CD4-positive, alpha-beta T cell treated with Interleukin-17A for 1 hour (primary cell): ENCODE data around the gene KIF14.
A peak's percentile ranks its signal among the peaks of the same experiment; 100 is the strongest.

Experiments
- DNase-seq: peaks from one replicate; pipeline ENCODE4 v3.0.0-alpha.2; 2020

KIF14 gene, protein sequence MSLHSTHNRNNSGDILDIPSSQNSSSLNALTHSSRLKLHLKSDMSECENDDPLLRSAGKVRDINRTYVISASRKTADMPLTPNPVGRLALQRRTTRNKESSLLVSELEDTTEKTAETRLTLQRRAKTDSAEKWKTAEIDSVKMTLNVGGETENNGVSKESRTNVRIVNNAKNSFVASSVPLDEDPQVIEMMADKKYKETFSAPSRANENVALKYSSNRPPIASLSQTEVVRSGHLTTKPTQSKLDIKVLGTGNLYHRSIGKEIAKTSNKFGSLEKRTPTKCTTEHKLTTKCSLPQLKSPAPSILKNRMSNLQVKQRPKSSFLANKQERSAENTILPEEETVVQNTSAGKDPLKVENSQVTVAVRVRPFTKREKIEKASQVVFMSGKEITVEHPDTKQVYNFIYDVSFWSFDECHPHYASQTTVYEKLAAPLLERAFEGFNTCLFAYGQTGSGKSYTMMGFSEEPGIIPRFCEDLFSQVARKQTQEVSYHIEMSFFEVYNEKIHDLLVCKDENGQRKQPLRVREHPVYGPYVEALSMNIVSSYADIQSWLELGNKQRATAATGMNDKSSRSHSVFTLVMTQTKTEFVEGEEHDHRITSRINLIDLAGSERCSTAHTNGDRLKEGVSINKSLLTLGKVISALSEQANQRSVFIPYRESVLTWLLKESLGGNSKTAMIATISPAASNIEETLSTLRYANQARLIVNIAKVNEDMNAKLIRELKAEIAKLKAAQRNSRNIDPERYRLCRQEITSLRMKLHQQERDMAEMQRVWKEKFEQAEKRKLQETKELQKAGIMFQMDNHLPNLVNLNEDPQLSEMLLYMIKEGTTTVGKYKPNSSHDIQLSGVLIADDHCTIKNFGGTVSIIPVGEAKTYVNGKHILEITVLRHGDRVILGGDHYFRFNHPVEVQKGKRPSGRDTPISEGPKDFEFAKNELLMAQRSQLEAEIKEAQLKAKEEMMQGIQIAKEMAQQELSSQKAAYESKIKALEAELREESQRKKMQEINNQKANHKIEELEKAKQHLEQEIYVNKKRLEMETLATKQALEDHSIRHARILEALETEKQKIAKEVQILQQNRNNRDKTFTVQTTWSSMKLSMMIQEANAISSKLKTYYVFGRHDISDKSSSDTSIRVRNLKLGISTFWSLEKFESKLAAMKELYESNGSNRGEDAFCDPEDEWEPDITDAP (N-terminal part only)

DNA sequence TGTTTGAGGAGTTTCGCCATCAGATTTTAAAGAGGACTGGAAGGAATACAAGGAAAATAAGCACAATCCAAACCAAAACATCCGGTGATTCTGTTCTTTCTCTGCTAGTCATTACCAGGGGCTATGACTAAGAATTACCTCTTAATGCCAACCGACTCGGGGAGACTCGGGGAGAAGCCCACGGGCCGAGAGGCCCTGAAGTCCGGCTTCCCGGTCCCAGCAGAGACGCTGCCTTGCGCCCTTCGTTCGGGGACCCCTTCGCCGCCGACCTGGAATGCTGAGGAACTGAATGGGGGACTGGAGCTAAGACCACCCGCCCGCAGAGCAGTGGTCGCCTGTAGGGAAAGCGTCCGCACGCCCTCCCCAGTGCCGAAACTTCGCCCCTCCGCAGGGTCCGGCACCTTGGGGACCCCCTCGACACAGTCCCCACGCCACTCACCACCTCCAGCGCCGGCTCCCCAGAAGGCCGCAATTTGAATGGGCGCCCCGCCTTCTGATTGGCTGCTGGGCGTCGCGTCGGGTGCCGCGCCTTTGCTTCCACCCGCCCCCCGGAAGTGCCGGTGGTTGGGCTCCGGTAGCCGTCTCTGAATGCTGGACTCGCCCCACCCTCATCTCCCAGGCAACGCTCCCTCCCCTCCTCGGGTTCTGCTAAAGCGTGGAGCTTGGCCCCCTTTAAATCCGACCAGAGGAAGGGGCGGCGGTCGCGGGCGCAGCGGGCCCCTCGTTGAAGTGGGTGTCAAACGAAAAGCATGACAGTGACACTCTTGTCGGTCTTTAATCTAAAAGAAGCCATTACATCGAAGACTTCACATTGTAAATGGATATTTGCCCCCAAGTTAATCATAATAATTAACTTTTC lies at the start of gene KIF14:
Gene KIF14, minus strand, starts transcription at position 479 of the 859 bp plus-strand sequence. CDS start 2,028 bp downstream, outside the sequence.
- DNase-seq, result peak; percentile 93

DNA sequence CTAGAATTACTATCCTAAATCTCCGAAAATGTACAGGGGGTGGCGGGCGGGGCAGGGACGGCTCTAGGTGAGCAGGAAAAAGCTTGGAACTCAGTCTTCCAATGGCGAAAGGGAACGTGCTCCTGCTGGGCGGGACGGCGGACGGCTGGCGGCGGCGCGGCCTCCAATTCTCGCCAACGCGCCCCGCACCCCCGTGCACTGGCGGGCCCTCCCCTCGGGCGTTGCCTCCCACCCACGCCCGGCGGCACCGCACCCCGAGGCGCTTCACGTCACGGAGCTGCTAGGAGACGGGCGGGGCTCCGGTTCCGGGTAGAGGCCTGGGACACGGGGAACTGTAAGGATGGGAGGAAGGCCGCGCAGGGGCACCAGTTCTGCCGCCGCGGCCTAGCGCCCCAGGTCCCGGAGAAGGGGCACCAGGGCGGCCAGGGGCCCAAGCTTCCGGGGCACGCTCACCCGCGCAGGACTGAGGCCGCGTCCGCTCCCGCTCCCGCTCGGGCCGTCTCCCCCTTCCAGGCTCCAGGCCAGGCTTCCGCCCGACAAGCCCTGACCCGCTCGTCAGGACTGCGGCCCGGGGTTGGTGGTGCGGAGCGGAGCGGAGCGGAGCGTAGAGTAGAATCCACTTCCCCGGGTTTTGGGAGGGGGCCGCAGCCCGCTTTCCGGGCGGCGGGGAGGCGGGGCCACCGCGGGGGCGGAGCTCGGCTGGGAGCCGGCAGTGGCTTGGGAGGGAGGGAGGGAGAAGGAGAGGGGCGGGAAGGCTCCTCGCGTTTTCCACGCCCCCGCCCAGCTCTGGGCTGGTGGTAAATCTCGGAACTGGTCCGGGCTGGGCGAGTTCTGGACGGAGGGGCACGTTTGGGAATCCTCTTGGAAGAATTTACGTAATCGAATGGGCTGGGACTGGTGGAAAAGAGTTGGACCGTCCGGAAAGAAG lies 49.0 kb upstream of the KIF14 start, which contains the start of gene DDX59:
Gene DDX59, minus strand, starts transcription at position 594 of the 928 bp plus-strand sequence. CDS start 3,167 bp downstream, outside the sequence.
- DNase-seq, result peak; percentile 92

DNA sequence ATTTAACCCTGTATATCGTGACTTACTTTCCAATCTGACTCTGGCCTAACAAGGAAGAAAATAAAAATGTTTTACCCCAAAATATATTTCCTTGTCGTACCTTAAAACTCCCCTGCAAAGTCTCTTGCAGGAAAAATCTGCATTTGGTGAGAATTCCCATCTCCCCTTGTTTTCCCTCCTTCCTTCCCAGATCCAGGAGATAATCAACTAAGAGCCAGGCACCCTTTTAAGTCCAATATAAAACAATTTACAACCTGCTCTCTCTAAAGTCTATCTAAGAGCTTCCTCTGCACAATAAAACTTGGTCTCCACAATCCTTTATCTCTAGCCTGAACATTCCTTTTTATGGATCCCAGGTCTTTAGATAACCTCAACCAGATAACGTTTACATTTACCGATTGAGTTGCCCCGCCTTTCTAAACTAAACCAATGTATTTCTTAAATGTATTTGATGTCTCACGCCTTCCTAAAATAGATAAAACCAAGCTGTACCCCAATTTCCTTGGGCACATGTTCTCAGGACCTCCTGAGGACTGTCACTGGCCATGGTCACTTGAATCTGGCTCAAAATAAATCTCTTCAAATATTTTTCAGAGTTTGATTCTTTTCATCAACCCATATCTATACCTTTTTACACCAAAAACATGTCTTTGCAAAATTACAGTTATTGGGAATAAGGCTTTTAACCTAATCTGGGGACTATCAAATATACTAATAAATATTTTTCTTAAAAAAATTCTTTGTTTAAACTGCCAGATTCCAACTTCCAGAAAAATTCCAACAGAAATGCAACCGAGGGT lies 48.2 kb upstream of the KIF14 start:
- DNase-seq, result no peak

DNA sequence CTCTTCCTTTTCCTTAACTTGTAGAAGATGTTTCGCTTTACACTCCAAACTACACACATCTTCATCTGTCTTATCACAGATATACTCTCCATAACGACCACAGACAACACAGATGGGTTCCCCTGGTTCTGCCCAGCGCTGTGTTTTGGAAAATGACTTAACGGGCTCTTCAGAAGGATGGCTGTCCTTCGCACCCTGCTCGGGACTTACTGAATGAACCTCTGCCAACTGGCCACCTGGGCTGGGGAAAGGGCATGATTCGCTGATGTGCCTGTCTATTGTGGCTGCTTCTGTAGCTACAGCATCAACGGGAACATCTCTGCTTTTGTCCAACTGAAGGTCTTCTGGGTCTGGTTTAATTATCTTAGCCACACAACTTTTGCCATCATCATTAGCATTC lies 45.8 kb upstream of the KIF14 start:
- DNase-seq, result no peak

DNA sequence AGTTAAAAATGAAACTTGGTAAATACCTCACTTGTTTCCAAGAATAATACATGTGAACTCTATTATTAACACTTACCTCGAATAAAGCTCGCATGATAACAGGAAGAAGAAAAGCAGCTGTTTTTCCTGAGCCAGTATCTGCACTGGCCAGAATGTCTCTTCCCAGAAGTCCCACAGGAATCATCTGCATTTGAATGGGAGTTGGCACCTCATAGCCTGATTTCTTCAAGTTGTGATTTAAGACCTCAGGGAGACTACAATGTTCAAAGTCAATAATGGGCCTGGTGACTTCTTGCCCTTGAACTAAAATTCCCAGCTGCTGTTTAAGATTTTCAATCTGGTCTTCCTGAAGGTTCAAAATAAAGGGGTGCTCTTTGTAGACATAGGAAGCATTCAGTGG lies 45.3 kb upstream of the KIF14 start:
- no peak for DNase-seq

DNA sequence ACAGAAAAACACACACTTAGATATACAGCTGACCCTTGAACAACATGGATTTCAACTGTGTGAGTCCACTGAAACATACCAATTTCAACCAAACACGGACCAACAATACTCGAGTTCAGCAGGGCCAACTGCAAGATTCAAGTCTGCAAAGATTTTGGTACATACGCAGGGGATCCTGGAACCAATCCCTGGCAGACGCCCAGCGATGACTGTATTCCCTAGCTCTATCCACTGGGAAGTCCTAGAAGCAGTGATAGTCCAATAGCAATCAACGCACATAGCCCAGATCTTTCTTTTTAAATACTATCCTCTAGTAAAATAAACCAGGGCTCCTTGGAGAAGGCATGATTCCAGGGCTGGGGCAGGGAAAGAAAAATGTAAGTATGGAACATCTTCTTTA lies 40.2 kb upstream of the KIF14 start:
- DNase-seq, result no peak

DNA sequence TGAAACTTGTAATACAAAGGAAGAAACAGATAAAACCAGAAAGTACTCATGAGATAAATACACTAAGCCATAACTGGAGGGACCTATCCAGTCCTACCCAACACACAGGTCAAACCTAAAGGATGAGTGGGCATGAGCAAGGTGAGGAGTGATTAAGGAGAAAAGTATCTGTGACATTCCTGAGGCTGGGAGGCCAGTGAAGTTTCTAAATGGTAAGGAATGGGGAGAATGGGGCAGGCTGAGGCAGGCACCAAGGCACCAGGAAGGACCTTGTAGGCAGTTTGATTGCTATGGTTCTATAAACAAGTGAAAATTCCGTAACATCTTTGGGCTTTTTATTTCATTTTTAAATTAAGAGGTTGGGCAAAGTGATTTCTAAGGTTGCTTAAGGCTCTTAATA lies 38.7 kb upstream of the KIF14 start:
- no peak for DNase-seq

DNA sequence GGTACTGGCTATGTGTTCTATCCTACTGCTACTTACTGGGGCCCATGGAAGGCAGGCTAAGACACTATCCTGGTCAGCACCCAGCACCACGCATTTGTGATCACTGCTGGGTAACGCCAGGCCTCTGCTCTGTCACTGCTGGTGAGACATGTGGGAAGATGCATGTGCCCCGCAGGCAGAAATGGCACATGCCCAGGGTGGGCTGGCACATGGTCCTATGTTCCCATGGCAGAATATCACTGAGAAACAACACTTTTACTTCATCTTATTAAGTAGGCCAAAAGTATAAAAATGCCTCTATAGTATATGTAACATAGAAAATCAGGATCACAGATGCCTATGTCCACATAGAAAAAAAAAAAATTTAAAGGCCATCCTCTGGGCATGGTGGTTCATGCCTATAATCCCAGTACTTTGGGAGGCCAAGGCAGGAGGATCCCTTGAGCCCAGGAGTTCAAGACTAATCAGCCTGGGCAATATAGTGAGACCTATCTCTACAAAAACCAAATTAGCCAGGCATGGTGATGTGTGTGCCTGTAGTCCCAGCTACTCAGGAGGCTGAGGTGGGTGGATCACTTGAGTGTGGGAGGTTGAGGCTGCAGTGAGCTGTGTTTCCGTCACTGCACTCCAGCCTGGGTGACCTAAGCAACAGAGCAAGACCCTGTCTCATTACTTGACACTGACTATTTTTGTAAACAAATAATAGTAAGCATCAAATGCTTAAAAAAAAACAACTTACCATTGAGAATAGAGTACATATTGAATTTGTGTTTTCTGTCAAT lies 37.7 kb upstream of the KIF14 start:
- no peak for DNase-seq

DNA sequence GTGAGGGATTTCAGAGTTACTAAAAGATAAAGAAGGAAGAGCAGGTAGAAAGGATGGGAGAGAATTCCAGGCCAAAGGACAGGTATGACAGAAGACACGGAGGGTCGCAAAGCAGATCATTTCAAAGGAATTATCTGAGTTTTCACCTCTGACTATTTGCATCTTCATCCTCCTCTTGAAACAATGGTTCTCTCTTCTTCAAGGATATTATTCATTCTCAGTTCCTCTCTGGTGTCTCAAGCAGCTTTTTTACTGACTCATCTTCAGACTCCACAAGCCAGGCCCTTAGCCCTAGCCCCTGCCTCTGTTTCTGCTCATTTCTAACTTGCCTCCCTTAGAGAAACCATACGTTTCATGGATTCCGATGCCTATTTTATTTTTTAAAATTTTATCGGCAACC lies 34.1 kb upstream of the KIF14 start:
- no peak for DNase-seq

DNA sequence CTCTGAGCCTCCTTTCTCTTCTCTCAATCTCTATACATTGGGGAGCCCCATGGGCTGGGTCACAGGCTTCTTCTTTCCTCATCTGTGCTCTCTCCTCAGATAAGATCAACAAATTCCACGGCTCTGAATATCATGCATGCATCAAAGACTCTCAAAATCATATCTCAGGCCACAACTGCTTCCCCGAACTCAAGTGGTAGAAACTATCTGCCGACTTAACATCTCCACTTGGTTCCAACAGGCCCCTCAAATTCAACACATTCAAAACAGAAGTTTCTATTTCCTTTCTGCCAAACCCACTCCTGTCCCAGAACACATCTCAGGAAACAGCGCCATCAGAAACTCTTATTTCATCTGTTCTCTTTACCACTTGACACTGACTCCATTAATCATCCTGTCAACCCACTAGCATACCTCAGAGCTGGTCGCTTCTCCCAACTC lies 32.5 kb upstream of the KIF14 start:
- no peak for DNase-seq

DNA sequence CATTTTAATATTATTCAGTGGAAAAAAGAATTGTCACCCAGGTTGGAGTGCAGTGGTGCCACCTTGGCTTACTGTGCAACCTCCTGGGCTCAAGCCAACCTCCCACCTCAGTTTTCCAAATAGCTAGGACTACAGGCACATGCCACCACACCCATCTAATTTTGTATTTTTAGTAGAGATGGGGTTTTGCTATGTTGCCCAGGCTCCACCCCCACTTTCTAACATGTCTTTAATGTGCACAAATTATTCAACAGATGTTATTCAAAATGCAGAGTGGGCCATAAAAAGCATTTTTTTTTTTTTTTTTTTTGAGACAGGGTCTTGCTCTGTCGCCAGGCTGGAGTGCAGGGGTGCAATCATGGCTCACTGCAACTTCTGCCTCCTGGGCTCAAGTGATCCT lies 31.8 kb upstream of the KIF14 start:
- no peak for DNase-seq

DNA sequence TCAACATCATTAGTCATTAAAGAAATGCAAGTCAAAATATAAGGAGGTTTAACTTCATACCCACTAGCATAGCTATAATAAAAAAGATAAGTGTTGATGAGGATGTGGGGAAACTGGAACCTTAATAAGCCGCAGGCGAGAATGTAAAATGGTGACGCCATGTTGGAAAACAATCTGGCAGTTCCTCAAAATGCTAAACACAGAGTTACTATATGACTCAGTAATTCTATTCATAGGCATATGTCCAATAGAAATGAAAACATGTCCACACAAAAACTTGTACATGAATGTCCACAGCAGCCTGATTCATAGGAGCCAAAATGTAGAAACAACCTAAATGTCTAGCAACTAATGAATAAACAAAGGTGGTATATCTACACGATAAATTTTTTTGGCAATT lies 26.0 kb upstream of the KIF14 start:
- no peak for DNase-seq

DNA sequence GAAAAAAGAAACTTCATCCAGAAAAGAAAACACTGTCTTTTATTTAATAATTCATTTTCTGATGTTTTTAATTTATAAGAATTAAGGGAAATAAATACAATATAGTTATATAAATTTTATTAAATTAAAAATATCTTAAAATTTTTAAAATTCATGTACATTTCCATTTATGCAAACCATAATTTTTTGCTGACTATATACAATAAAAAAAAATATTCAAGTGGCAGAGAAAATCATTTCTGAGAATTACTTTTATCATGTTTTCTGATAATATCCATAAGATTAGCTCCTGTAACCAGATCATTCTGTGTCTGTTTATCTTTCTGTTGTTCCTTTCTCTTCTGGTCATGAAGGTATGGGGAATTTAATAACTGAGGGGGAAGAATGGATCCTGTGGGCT lies 23.5 kb upstream of the KIF14 start:
- no peak for DNase-seq

DNA sequence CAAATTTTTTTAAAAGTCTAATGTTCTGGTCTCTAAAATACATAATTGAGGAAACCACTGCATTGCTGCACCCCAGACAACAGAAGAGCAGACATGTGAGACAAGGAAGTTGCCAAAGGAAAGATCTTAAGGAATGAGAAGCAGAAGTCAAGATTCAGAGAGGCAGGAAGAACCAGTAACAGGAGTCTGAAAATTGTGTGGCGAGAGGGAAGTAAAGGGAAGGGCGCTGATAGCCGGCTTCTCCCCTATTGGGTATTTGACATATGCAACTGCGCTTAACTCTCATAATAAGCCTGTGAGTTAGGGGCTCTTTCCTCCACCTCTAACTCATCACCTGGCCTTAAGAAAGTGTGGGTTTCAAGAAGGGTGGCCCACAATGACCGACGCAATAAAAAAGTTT lies 21.9 kb upstream of the KIF14 start:
- no peak for DNase-seq

DNA sequence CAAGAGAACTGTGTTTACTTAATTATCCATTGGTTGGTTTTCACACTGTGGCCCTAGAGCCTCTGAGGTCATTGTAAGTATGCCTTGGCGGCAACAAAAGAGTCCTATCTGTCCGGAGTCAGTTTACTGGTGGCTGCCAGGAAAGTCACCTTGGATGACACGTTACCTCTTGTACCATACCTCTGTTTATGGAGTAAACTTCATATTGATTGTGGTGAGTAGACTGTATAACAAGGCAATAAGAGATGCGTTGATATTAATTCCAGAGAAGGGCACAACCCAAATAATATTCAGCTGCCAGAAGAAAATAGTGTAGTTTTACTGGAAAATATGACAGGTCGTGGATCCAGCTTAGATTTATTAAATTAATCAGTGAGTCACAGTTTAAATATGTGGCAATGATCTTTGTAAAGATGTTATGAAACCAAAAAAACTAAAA lies 20.4 kb upstream of the KIF14 start:
- no peak for DNase-seq

DNA sequence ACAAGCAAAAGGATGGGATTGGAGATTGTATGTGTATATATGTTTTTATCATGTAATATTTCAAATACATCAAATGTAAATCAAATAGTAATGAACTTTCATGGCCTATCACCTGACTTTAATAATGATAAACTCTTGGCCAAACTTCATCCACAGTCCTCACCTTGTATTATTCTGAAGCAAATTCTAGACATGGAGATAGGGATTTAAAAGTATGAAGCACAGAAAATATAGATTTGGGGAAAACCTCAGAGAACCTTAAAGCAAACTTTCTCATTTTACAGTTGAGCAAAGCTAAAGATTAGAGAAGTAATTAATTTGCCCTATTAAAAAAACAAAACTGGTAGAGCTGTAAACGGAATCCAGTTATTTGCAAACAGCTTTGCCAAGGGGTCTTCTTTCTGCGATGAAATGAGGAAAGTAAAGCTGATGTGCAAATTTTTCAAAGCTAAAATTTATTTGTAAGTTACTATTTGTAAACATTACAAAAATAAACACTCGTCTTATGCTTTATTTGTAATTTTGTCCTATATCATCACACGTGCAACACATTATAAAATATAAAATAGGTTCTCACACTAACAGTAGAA lies 19.9 kb upstream of the KIF14 start:
- DNase-seq, result no peak

DNA sequence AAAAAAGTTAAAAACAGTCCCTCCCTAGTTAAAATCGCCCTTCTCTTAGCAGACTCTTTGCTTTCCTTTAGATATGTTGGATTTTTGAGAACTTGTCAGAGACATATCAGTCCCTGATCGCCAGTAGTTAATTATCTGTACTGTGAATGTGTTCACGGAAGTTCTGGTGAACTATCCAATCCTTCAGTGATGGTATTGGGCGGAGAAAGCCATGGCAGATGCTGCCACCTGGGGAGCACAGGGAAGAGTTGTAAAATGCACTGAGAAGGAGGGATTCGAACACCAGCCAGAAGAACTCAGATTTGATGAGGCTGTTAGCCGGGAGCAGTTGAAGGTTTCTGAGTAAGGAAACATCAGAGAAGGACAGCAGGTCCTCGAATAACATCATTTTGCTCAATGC lies 17.5 kb upstream of the KIF14 start:
- no peak for DNase-seq

DNA sequence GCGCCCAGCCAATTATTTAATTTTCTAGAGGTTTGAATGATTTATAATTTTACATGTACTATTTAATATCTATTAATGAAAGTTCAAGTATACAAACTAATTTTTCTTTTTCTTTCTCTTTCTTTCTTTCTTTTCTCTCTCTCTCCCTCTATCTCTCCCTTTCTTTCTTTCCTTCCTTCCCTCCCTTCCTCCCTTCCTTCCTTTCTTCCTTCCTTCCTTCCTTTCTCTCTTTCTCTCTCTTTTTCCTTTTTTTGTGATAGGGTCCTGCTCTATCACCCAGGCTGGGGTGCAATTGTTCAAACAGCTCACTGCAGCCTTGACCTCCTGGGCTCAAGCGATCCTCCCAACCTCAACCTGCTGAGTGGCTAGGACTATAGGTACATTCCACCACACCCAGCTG lies 16.1 kb upstream of the KIF14 start:
- DNase-seq, result no peak
